DMS153 (cell line): ENCODE measurements around the gene CLCN1.

Experiments
- DNase-seq: peaks from one replicate; lab custom pipeline; 2025; lab: John Stamatoyannopoulos, UW

Gene CLCN1

GRCh38 chr7:143399151-143399550 is 83.2 kb downstream of the CLCN1 start:
- DNase-seq = no peak

DNA sequence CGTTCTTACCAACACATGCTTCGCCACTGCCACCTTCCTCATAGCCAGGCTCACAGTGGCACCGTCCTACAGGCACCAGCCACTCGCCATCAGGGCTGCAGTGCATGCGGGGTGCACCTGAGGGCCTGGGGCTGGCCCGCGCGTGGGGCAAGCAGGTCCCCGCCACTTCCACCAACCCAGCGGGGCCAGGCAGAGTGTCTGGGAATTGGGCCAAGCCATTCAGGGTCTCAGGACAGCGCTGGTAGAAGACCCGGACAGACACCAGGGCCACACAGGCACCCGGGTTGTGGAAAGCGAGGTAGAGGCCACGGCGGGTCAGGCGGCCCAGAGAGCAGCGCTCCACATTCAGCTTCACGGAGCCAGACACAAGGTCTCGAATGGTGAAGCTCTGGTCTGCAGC is 83.7 kb downstream of the CLCN1 start:
- DNase-seq = no peak

- DNase-seq = no peak
Observed at GRCh38 chr7:143401265-143401664, 85.4 kb downstream of the CLCN1 start.
